Epithelial cell of esophagus (primary cell): Measurements from ENCODE around the gene COL24A1.
A peak's percentile ranks its signal among the peaks of the same experiment; 100 is the strongest.
"Not testable (repeated sequence)": the region's sequence is repeated elsewhere in the genome, so short reads cannot be mapped to it uniquely, and the experiment has no call there.

ENCODE experiments used
- DNase-seq: peaks from one replicate; pipeline ENCODE4 v3.0.0; 2010; ENCODE audit warnings: low read depth
- H3K4me3 ChIP-seq: 2 replicates; pipeline ENCODE4 v1.5.1; 2011; ENCODE audit warnings: mild to moderate bottlenecking, low read length, control low read depth
- CTCF ChIP-seq: IDR thresholded peaks from 2 replicates; pipeline ENCODE4 v1.5.1; 2011; ENCODE audit warnings: low read depth, mild to moderate bottlenecking, low read length, control low read depth, inconsistent platforms; ENCODE audit not compliant: insufficient read depth; ENCODE audit errors: missing control alignments

COL24A1 gene

GRCh38 chr1:85847356-85847755, 309.2 kb downstream of the COL24A1 start:
- H3K4me3 ChIP-seq: no peak overlapping the region
- no peak for TF ChIP-seq CTCF
- DNase-seq: no peak

GRCh38 chr1:85846706-85847105, 309.9 kb downstream of the COL24A1 start:
- H3K4me3 ChIP-seq: no peak overlapping the region
- TF ChIP-seq CTCF: no peak
- DNase-seq: peak; percentile 63

GRCh38 chr1:85839459-85839858, 317.1 kb downstream of the COL24A1 start:
- H3K4me3 ChIP-seq: no peak overlapping the region
- TF ChIP-seq CTCF: no peak
- DNase-seq: no peak

GRCh38 chr1:85838238-85838637, 318.3 kb downstream of the COL24A1 start:
- no peak for DNase-seq
- H3K4me3 ChIP-seq: no peak overlapping the region
- TF ChIP-seq CTCF: no peak

GRCh38 chr1:85836736-85837135, 319.8 kb downstream of the COL24A1 start:
- no peak for TF ChIP-seq CTCF
- no peak for DNase-seq
- no peak overlapping the region for H3K4me3 ChIP-seq

GRCh38 chr1:85833165-85833564, 323.4 kb downstream of the COL24A1 start:
- not testable (repeated sequence) for H3K4me3 ChIP-seq, DNase-seq

GRCh38 chr1:85830837-85831236, 325.7 kb downstream of the COL24A1 start:
- no peak overlapping the region for H3K4me3 ChIP-seq
- TF ChIP-seq CTCF: no peak
- no peak for DNase-seq
